Measurements from ENCODE around the gene ASCC3.

DNA sequence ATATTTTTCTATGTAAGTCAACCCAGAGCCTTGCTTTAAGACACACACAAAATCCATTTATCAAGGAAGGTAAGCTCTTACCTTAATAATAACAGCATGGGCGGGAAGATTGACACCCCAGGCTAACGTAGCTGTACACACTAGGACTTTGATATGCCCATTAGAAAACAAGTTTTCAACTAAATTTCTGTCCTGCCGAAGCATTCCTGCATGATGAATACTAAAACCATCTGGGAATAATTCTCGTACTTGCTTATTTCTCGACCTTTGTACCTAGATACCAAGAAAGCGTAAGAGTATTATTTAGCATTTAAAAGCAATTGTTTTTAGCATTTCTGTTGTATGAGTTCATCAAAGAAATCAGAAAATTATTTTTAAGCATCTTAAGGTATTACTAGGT is 218.9 kb downstream of the ASCC3 start:
- TF ChIP-seq YY1 (IDR thresholded peaks at IDR 0.05; ENCODE audit: insufficient read depth, insufficient read length) (no peak), ZNF274 (IDR thresholded peaks at IDR 0.05; ENCODE audit: low read depth, low read length) (no peak), SUZ12 (IDR thresholded peaks at IDR 0.05; ENCODE audit: extremely low read depth, insufficient read depth, insufficient read length) (no peak)
